HCT116 (cell line): Measurements from ENCODE around the gene MAT2B.

ENCODE experiments used
- CEBPB ChIP-seq: IDR thresholded peaks from 2 replicates; pipeline ENCODE4 v1.6.1; 2012; ENCODE audit warnings: low read depth
- CTCF ChIP-seq, 3 experiments: fragments of 200-600 bp in 1 of 3; sonication (generic) in 1 of 3; IDR thresholded peaks in 2 of 3; conservative IDR thresholded peaks in 1 of 3; 2 replicates each; pipeline ENCODE4 v1.5.1; 2012 to 2017; ENCODE audit warnings: low read depth in 2 of 3, low read length in 2 of 3, antibody characterized with exemption in 1 of 3, borderline replicate concordance in 1 of 3, control low read depth in 1 of 3, mild to moderate bottlenecking in 1 of 3, mixed read lengths in 1 of 3, mixed run types in 1 of 3, moderate library complexity in 1 of 3; ENCODE audit not compliant: insufficient read depth in 1 of 3
- EGR1 ChIP-seq: IDR thresholded peaks from 2 replicates; pipeline ENCODE4 v1.6.1; 2012; ENCODE audit warnings: low read depth
- EZH2 ChIP-seq: fragments of 200-600 bp; sonication (generic); IDR thresholded peaks from 2 replicates; pipeline ENCODE4 v1.6.1; 2017; ENCODE audit warnings: antibody characterized with exemption, mixed run types
- MAX ChIP-seq: IDR thresholded peaks from 2 replicates; pipeline ENCODE4 v1.6.1; 2012
- REST ChIP-seq: IDR thresholded peaks from 2 replicates; pipeline ENCODE4 v1.6.1; 2012; ENCODE audit warnings: low read depth
- SRF ChIP-seq: IDR thresholded peaks from 2 replicates; pipeline ENCODE4 v1.6.1; 2012; ENCODE audit warnings: low read depth
- ZFX ChIP-seq: fragments of 450-650 bp; IDR thresholded peaks from 2 replicates; pipeline ENCODE4 v1.6.1; 2017
- TF ChIP-seq, protein P1 (sequence below): IDR thresholded peaks from 2 replicates; pipeline ENCODE4 v1.6.1; 2012

- no peak for TF ChIP-seq CTCF (IDR thresholded peaks at IDR 0.05 in 2 of 3, conservative IDR thresholded peaks at IDR 0.05 in 1 of 3; ENCODE audit: borderline replicate concordance in 1 of 3, insufficient read depth in 1 of 3, low read depth in 2 of 3, low read length in 2 of 3)
- TF ChIP-seq ZFX = no peak
- no peak for TF ChIP-seq SRF
- no peak for TF ChIP-seq REST
- TF ChIP-seq EGR1 = 0 out of 2 replicates have a peak, but pooled peaks have one; percentile 9
- TF ChIP-seq EZH2 = no peak
- TF ChIP-seq CEBPB = no peak
- no peak; the same call in none of the 2 replicates for TF ChIP-seq MAX
- TF ChIP-seq, protein P1, sequence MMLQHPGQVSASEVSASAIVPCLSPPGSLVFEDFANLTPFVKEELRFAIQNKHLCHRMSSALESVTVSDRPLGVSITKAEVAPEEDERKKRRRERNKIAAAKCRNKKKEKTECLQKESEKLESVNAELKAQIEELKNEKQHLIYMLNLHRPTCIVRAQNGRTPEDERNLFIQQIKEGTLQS = no peak
Observed at GRCh38 chr5:163460562-163461171, 44.8 kb upstream of the MAT2B start, which contains the start of gene HMMR.
